Hindlimb muscle (tissue), 1 donor: ENCODE data around the gene CAMKMT. TPM values are rescaled to one million over a fixed set of nuclear protein-coding genes. Genes with fewer than 3 reads are reported as not detected.

Experiments used
- DNase-seq: peaks from one replicate; pipeline ENCODE4 v3.0.0-alpha.2; 2013
- polyA plus RNA-seq: library from polyadenylated mRNA; unstranded; fragments of 120-200 nt; gene quantifications from one replicate; pipeline ENCODE4 v1.2.1, GENCODE V29; 2013; ENCODE audit not compliant: insufficient read length

Gene CAMKMT
- polyA plus RNA-seq, 1 donor, result 4.3 TPM

DNA sequence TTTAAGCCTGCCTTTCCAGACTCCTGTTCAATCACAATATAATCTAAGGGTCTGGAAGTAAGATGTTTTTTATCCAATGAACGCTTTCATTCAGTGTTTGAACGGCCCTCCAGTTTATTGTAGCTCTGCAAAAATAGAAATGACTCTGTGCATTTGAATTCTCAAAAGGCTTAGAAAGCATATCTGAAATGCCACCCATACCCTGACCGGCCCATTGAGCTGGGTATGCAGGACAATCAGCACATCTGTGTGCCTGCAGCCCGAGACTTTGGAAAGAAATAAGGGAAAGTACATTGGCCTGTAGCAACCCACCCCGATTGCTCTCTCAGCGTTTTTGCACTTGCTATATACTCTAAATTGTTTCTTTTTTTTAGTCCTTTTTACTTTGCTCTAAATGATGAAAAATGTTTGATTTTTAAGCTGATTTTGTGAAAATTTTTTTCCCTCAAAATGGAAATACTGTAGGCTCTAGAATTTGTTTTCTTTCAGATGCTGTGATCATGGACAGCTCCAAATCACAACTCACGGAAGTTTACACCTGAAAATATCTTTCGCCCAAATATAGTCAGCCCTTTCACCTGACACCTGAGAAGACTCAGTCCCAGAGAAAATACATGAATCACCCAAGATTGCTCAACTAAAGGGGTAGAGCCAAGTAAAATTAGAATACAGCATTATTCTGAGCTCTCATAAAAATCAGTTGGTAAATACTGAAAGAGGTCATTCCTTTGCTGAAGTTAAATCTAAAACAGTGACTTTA is 385.3 kb downstream of the CAMKMT start:
- no peak for DNase-seq

DNA sequence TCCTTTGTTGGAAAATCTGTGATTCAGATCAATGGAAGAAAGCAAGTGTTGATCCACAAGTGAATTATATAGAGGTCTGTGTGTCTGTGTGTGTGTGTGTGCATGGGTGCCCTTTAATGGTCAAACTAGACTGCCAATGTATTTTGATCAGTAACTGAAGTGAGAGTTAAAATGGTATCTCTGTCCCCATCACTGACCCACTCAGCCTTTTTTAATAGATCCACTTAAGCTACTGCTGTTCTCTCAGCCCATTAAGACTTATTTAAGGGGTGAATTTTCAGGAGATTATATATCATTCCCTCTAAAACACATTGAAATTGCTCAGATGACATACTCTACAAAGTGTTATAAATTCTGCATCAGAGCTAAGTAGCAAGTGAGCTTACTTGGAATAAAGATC is 386.0 kb downstream of the CAMKMT start:
- DNase-seq, result no peak

DNA sequence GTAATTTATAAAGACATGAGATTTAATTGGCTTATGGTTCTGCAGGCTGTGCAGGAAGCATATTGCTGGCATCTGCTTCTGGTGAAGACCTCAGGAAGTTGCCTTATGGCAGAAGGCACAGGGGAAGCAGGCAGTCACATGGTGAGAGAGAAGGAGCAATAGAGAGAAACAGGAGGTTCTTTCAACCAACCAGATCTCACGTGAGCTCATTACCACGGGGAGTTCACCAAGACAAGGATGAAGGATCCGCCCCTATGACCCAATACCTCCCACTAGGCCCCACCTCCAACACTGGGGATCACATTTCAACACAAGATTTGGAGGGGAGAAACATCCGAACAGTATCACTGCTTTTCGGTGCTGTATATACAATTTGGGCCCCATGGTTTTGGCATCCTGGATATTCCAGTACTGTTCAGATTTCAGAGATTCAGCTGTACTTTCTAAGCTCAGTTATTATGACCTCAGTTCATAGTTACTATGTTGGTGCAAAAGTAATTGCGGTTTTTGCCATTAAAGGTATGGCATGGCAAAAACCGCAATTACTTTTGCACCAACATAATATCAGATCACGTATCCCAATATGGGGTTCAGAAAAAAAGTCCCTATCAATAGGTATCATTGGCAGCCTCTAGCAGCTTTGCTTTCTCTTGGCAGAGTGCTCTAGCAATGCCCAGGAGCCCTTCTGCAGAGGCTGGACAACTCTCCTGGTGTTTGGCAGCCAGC is 390.2 kb downstream of the CAMKMT start:
- no peak for DNase-seq

DNA sequence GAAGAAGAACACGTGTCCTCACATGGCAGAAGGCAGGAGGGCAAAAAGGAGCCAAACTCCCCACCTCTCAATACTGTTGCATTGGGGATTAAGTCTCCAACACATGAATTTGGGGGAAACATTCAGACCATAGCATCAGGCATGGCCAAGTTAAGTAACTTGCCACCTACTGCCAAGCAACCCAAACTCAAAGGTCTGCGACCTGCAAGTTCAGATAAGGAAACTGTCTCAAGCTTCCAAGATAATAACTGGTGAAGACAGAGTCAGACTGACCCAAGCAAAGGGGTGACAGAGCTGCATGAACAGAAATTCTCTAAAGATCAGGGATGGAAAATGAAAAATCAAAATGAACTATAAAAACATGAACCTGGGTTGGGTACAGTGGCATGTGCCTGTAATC is 391.0 kb downstream of the CAMKMT start:
- DNase-seq, result no peak

DNA sequence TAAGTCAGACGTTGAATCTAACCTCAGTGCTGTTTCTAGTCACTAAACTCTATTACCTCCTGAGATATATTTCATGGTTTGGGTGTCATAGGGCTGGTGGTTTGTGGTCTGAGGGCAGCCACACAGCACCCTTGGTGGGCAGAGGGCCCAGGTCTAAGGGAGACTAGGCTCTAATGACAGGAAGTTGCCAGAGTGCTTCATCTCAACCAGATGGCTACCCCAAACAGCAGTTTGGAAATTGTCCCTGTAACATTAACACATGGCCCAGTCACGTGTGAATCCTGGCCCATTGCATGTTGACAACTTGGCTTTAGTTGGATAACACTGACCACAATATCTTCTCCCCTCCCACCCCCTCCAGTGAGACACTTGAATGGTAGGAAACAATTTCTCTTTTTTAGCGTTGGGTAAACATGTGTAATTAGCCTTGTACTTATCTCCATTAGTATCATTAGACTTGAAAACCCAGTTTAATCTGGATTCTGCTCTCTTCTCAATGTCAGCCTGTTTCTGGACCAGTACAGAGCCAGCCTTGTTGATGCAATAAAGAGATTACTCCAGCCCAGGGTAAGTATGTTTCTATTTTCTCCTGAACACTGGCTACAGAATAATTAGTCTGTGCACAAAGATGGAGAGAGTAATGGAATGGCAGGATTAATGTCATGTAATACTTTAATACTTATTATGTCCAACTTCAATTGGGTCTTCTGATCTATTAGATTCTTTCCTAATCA is 392.0 kb downstream of the CAMKMT start:
- no peak for DNase-seq

DNA sequence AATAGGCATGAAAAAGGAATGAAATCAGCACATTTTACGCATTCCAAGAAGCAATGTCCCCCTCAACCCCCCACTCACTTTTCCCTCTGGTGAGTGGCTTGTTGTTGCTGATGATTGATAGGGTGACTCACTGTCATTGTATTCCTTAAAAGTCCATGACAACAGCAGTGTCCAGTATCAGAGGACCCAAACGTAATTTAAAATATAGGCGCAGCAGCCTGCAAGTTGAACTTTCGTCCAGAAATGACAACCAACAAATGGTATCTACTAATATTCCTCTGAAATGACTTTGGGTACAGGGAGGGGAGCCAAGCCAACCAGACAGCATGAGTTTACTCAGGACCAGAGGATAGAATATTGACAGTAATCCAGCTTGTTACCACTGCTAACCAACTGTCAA is 396.8 kb downstream of the CAMKMT start:
- no peak for DNase-seq

DNA sequence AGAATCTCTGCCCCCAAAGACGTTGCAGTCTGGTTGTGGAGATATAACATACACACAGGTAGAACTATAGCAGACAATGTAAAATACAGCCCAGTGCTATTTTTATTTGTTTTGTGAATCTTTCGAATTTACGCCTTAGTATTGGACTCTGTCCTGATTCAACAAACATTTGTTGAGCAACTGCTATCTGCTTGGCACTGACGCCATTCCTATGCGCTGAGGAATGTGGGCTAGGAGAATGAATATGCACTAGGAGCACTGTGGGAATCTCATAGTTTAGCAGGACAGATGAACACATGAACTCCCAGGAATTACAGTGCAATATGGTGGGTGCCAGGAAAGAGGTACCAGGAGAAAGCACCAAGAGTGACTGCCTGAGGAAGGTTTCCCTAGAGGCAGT is 398.1 kb downstream of the CAMKMT start:
- no peak for DNase-seq

DNA sequence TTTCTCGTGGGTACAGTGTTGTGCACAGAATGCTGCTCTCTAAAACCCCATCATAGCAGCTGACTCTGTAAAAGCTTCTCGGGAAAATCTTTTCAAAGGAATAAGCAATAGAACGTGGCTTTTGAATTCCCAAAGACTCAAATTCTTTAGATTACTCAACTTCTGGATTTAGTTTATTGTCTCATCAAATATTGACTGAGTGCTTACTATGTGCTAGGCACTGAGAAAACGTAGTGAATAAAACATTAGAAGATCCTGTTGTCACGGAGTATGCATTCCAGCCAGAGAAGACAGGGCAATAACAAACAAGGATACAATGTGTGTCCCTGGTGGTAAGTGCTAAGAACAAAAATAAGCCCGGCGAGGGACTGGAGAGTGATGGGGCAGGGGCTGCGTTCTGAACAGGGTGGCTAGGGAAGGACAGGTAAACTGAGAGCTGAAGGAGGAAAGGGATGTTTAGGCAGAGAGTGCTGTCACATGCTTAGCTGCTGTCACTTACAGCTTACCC is 401.6 kb downstream of the CAMKMT start:
- no peak for DNase-seq

DNA sequence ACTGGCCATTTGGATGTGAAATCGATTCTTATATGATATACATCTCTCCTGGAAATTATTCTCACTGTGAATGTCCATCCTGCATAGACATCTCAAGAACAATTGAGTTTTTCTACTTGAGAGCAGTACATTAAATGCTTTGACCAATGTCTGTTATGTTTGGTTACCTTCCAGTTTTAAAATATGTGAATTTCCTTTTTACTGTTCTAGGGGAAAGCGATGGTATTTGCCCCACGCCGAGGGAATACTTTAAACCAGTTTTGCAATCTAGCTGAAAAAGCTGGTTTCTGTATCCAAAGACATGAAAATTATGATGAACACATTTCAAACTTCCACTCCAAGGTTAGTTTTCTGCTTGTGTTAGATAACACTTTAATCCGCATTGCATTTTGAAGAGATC is 404.5 kb downstream of the CAMKMT start:
- DNase-seq, result no peak

DNA sequence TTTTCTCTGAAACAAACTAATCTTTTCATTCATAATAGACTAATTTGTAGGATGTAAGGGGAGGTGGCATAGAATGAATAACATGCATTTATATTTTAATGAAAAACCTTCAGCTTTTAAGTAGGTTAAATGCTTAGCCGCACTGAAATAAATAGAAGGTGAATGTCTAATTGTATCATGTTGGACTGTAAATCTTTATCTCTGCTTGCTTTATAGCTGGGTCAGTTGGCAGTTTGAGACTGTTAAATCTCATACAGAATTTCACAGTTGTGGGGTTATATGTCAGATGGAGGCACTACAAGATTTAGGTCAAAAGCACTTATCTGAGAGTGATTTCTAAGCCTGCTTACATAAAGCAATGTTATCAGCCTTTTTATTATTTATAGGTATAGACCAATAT is 405.0 kb downstream of the CAMKMT start:
- no peak for DNase-seq

DNA sequence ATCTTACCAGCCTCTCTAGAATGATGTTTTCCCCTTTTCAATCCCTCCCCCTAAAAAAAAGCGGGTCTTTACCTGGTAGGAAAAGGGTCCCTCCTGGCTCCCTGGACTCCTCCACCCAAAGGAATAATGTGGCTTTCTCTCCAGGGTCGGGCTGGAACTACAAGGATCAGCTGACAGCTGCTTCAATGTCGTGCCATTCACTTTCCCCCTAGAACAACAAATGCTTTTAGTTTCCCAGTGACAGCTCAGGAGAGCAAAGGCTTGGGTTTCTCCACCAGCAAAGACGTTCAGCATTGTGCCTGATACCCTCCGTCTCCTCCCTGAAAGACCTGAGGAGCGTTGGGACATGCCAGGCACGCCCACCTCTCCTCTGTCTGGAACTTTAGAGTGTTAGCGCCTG is 405.9 kb downstream of the CAMKMT start:
- DNase-seq, result no peak

DNA sequence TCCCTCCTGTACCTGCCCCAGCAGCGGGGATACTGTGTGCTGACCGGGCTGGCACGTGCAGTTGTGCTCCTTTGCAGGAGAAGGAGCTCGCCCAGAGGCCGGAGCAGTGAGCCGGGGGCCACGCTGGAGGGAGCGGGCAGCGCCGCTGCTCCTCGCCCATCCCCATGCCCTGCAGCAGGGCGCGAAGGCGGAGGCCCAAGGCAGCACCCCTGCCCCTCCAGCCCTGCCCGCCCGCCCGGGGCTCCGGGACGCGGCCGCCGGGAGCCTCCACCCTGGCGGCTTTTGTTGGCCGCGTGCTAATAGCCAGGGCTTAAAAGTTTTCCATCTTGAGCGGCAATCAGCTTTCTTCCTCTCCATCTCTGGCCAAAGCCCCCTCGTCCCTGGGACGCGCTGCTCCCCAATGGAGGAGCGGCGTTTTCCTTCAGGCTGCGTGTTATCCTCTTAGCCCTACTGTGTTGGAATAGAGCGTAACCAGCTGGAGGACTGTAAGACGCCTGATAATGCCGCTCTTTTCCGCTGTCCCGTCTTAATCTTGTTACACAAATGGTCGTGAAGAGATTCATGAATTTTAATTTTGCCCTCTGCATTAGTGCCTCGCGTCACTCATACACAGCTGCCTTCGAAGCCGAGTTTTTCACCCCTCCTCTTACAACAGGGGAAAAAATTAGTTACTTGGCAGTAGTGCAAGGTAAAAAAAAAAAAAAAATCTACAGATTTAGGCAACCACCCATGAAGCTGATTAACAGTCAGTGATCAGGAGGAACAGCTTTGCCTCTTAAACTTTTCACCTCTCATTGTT is 406.9 kb downstream of the CAMKMT start:
- DNase-seq, result no peak

DNA sequence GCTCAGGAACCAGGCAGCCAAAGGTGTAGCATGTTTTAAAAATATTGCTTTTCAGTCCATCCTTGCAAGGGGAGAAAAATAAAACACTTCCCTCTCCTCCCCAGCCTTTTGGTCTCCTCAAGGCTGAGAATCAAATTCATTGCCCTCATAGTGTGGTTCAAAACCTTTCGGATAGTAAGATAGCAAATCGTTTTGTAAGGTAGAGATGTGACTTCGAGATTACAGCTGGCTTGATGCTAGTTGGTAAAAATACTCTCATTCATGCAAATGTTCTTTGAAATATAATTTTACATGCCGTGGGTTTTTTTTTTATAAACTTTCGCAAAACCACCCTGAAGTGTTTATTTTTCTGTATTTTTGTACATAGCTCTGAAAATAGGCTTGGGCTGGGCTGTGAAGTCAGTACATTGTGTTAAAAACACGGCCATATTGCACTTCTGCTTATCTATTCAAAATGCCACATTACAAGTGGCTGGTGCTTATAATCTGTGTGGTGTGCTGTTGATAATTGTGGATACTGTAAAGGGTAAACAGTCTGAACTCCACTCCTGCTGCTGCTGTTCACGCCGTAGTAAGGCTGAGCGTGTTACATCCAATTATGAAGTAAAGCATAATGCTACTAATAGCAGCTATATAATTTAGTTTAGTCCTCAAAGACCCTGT is 407.7 kb downstream of the CAMKMT start:
- no peak for DNase-seq

DNA sequence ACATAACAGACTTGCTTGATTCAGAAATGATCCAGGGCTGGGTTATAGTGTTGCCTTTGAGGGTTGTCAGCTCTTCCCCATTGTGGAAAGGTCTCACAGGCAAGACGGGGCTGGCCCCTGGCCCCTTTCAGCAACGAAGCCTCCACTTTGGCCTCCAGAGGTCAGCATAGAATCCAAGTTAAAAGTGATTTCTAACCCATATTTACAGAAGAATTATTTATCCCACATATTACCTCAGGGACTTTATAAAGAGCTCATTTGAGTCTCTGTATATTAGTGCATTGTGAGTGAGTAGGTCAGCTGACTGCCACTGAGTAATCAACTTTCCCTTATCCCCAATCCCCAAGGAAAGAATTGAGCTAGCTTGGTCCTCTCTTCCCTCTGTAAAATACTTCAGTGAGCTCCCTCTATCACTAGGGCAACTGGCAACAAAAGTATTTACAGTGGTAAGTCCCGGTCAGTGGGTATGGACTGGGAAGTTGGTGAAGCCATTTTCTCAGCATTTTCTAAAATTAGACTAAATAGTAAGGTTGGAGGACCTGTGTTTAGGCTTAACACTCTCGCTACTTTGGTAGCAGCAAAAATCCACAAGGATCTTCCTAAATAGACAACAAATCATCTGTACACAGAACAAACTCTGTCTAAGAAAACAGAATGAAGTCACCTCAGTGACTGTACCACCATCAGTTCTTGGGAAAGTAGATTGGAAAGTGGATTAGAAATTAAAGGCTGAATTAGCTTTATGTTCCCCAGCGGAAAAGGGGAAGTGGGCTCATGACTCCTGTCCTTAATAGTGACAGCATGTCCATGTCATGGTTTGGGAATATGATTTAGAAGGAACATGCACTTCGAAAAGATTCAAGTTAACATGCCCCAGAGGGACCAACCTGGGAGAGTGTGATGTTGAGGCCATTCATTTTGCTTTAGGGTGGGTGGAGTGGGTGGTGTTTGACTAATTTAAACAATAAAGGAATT is 408.8 kb downstream of the CAMKMT start:
- no peak for DNase-seq

DNA sequence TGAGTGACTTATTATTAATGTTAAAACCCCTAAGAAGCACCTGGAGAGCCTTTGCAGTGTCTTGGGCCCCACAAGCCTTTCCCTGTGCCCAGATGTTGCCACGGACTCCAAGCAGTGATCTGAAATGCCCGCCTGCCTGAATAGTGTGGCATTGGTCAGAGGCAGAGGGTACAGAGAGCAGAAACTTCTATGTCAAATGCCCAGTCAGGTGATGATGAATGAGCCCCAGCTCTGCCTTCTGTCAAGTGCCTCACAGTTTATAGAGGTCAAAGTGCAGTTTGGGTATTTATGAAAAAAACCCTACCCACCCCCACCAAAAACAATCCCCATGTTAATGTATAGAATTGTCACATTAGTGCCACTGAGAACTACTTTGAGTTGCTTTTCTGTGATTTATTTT is 409.8 kb downstream of the CAMKMT start:
- DNase-seq, result no peak

DNA sequence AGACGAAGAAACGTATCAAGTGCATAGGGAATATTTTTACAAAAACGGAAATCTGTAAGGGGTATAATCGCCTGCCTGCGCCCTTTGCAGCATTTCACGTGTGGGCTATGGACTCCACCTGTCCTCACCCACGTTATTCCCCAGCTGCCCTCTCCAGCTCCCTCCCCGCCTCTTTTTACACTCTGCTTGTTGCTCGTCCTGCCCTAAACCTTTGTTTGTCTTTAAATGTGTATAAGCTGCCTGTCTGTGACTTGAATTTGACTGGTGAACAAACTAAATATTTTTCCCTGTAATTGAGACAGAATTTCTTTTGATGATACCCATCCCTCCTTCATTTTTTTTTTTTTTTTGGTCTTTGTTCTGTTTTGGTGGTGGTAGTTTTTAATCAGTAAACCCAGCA is 410.4 kb downstream of the CAMKMT start:
- no peak for DNase-seq

DNA sequence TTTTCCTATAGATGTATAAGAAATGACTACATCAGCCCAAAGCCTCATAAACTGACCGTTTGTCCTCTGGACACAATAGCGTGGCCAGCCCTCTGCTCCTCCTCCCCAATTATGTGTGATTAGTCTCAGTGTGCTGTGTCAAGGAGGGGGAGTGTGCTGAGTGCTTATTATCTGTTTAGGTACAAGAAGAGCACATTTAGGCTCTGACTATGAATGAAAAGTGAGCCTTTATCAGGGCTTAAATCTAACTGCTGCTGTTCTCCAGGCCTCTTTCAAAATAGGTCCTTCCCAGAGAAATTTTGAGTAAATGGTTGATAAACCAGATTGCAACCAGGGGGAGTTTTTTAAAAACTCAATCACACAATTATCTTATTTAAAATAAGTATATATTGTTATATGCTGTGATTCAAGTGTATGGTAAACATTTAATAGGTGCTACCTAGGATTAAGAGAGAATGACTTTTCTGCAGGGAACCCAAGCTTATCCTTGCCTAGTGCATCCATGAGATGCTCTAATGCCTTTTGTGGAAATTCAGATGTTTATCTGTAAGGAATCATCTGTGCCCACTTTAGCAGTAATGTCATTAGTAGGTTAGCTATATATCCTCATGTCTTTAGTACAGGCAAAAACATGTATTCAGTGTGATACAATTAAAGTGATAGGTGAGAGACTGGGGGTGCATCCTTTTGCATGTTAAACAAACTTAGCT is 411.1 kb downstream of the CAMKMT start:
- no peak for DNase-seq

DNA sequence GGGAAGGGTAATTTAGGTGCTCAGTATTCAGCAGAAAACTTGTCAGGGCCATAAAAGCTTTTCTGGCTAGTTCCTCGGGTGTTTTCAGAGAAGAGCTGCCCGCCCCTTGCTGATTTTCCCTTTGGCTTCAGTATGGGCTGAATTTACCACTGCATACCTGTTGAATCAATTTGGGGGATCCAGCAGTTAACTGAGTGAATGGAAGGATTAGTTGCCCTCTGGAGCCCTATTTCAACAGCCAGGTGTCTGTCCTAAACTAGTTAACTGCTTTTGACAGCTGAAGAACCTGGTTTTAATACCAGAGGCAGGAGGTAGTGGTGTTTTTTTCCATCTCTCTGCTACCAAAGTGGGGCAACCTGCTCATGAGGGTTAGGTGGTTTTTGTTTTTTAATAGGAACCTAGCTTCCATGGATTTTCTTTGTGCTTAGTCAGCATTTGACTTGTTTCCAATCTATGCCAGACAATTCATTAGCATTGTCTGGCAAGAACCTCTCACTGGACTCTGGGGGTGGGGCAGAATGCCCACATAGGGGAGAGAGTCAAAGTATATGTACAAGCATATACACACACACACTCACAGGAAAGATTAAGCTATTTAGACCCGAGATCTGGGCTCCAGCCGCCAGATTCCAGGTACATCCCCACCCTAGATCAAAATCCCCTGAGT is 413.2 kb downstream of the CAMKMT start:
- no peak for DNase-seq

DNA sequence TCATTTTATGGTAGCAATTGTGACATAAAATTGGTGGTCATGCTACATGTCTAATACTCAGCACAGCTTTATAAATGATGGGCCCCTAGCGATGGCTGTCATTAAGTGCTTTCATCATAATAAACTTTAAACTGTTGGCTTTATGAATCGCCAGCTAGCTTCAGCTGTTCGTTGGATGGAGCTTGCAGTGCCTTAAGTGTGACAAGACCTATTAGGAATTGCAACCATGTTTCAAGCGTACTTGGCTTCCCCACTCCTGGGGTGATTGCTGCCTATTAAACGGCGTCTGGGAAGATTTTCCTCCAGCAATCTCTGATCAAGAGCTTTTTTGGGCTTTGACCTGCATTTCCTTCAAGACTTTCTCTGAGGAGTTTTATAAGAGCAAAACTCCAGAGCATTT is 415.3 kb downstream of the CAMKMT start:
- no peak for DNase-seq

DNA sequence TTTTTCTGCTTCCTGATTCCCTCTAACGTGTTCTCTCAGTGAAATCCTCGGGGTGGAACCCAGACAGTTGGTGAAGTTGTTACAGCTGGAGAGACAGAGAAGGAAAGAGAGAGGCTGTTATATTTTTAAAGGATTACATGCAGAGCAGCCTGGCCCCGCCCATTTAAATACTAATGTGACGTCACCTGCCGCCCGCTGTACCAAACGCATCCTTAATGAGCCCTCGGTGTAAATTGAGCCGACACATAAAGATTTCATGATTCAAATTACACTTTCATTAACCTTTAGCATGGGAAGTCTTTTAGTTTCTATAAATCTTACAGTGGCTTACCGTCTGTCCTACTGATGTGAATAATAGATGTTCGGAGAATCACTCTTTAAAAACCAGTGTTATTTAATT is 415.8 kb downstream of the CAMKMT start:
- no peak for DNase-seq
